Coronary artery (tissue), 2 donors: ENCODE results near the gene MALL.
"Not testable (repeated sequence)": the region's sequence is repeated elsewhere in the genome, so short reads cannot be mapped to it uniquely, and the experiment has no call there.

ENCODE experiments used
- DNase-seq: peaks from one replicate; pipeline ENCODE4 v3.0.0-alpha.2; 2017; ENCODE audit warnings: low spot score
- H3K27ac ChIP-seq, 2 donors: fragments of 200-600 bp; sonication (generic); one replicate each; pipeline ENCODE4 v1.5.1; 2016 to 2019
- H3K4me3 ChIP-seq: fragments of 200-600 bp; sonication (generic); 2 replicates; pipeline ENCODE4 v1.5.1; 2016; ENCODE audit warnings: mild to moderate bottlenecking, moderate library complexity
- TF ChIP-seq, protein P1 (sequence below): fragments of 200-600 bp; sonication (generic); IDR thresholded peaks from one replicate; pipeline ENCODE4 v1.5.1; 2019; ENCODE audit warnings: antibody characterized with exemption

MALL gene

DNA sequence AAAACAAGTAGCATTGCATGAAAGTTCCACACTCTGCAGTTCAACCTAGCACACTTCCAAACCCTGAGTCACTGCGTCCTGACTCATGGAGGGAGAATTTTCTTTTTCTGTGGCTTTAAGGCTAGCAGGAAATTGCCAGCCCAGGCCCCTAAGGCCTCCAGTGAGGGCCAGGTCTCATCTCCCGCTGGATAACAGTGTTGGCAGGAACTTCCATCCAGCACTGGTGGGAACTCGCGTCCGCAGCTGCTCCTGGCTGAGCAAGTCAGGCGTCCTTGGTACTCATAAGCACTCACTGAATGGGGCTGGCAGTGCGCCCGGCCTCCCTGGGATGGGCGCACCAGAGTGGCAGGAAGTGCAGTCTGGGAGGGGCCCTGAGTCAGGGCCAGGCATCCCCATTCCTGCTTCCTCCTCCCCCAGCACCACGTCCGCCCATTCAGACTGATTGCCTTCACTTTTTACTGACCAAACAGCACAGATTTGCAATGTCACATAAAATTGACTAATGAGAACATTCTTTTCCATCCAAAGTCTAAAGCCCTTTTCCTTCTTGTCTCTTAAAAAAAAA is 14.3 kb downstream of the MALL start:
- H3K27ac ChIP-seq, result peak overlapping the region; percentile 91
- peak overlapping the region; percentile 45 for H3K4me3 ChIP-seq
- peak; percentile 96 for DNase-seq
- TF ChIP-seq, protein P1, sequence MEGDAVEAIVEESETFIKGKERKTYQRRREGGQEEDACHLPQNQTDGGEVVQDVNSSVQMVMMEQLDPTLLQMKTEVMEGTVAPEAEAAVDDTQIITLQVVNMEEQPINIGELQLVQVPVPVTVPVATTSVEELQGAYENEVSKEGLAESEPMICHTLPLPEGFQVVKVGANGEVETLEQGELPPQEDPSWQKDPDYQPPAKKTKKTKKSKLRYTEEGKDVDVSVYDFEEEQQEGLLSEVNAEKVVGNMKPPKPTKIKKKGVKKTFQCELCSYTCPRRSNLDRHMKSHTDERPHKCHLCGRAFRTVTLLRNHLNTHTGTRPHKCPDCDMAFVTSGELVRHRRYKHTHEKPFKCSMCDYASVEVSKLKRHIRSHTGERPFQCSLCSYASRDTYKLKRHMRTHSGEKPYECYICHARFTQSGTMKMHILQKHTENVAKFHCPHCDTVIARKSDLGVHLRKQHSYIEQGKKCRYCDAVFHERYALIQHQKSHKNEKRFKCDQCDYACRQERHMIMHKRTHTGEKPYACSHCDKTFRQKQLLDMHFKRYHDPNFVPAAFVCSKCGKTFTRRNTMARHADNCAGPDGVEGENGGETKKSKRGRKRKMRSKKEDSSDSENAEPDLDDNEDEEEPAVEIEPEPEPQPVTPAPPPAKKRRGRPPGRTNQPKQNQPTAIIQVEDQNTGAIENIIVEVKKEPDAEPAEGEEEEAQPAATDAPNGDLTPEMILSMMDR, result no peak

DNA sequence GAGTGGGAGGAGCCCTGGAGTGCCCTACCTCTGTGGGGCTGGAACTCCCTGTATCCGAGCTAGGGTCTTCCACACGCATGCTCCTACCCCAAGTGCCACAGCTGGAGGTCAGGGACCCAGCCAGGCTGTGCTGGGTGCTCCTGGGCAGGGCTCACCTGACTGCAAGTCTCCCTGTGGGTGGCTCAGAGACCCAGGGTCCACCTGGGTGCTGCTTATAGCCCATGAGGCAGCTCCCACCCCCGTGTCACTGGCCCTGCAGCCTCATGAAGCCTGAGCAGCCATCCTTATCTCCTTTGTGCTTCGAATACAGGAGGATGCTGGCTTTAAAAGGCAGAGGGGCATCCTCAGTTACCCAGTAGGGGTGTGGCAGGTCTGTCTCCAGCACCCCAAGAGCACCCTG is 14.7 kb downstream of the MALL start:
- H3K27ac ChIP-seq, result peak overlapping the region; percentile 91
- DNase-seq, result not testable (repeated sequence)
- H3K4me3 ChIP-seq, result peak overlapping the region; percentile 45

DNA sequence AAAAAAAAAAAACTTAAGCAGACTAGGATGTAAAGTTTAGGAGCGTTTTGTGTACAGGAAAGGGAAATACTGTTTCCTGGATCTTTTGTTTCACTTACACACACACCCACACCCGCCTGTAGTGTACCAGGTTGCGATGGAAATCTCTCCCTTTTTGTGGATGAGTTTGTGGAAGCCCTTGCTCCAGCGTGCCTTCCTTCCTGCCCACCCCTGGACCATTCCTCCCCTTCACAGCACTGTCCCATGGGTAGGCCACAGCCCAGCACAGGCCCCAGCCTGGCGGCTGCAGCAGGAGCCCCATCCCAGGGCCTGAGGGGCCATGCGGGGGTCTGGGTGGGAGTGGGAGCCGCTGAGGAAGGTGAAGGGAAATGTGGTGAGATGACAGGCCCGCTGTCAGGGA is 15.1 kb downstream of the MALL start:
- H3K4me3 ChIP-seq, result no peak overlapping the region
- H3K27ac ChIP-seq, result peak overlapping the region; percentile 91
- peak; percentile 60 for DNase-seq
- TF ChIP-seq, protein P1, result no peak

DNA sequence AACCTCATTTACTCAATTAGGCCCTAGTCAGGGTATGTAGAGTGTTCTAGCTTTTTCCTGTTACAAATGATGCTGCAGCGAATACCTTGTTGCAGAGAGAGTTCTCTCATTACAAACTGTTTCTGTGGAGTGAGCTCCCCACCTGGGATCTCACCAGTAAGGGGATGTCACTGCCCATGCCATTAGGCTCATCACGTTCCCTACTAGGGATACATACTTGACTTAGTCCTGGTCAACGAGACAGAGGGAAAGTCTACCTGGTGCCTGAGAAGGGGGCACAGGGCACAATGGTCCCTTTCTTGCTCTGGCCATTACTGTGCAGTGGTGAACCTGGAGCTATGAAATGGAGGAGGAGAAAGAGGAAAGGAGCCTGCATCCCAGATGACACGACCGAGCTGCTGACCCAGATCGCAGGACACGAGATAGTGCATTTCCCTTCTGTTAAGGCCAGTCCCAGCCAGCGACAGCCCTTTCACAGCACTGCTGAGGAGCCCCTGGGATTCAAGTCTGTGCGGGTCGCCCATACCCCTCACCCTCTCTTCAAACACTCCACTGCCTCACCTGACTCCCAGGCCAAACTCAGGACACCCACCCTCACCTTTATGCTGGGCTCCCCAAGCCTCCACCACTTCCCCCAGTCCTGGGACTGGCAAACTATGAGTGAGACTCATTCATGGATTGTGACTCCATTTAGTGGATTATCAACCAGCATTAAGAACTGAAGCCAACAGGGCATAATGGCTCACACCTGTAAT is 16.0 kb downstream of the MALL start:
- TF ChIP-seq, protein P1, result no peak
- Histone ChIP-seq H3K4me3 (no peak overlapping the region), H3K27ac (peak overlapping the region; percentile 5 to 91)
- peak; percentile 52 for DNase-seq

DNA sequence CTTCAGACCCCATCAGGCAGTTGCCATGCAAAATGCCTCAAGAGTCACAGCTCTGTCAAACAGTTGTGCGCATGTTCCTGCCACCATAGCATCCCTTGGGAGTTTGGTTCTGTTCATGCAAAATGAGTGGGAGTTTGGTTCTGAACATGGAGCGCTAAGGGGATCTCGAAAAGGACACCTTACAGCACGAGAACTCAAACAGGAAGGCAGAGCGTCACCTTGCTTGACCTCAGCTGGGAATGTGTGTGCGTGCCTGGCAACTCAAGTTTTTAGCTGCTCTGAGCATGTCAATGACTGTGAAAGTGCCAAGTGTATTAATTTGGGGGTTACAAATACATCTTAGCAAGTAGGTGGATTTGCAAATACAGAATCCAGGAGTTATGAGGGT is 16.6 kb downstream of the MALL start:
- no peak overlapping the region for H3K4me3 ChIP-seq
- peak; percentile 52 for DNase-seq
- TF ChIP-seq, protein P1, result no peak
- peak overlapping the region in 1 of 2 donors; percentile 91 for H3K27ac ChIP-seq

DNA sequence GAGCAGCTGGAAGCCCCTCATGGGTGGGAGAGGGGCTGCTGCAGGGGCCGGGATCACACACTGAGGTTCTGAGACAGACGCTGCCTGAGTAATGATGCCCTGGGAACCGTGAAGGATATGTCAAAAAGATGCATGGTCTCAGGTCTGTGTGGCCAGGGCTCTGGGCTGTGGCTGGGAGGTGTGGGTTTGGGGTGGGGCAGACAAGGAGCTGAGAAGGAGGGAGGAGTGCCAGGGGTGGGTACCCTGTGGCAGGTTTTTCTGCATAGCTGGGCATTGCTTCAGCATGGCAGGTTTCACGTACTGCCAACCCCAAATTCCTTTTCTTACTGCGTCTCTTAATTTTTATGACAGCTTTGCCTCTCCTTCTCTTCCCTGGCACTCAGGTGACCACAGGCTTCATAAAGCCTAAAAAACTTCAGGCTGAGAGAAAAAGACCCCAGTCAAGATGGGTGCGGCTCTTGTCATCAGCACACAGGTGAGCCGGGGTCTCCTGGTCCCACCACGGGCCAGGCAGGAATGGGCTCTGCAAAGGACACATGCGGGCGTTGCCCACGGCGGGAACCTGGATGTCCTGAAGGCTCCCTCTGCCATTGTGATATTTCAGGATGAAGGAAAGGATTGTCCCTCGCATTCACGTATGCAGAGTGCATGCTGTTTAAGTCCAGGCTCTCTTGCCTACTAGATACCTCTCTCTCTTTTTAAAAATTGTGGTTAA is 18.0 kb downstream of the MALL start:
- peak; percentile 52 for DNase-seq
- no peak overlapping the region for H3K4me3 ChIP-seq
- H3K27ac ChIP-seq, result no peak overlapping the region
- TF ChIP-seq, protein P1, result no peak

DNA sequence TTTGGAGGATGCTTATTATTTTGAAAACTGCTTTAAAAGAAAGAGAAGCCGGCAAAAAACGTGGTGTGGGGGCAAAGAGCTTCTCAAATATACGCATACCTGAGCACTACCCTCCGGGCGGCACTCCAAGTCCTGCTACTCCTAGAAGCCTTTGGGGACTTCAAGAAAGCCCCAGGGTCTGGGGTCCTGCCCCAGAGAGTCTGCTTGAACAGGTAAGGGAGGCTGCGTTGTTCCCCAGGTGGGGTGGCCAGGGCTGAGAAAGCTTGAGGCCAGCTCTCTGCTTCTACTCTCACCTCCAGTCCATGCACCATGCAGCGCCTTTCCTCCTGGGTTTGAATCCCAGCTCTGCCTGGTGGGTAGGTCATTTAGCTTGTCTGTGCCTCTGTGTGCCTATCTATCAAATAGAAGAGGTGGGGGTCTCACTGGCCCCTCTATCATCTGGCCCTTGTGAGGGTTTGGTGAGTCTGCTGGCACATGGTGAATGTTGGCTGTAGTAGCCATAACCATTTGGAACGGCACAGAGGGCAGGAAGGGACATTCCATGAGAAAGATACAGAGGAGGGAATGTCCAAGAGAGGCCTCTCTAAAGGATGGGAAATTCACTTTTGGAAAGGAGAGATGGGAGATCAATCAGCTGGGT is 19.5 kb downstream of the MALL start:
- TF ChIP-seq, protein P1, result no peak
- DNase-seq, result peak; percentile 68
- H3K27ac ChIP-seq, result no peak overlapping the region
- no peak overlapping the region for H3K4me3 ChIP-seq

DNA sequence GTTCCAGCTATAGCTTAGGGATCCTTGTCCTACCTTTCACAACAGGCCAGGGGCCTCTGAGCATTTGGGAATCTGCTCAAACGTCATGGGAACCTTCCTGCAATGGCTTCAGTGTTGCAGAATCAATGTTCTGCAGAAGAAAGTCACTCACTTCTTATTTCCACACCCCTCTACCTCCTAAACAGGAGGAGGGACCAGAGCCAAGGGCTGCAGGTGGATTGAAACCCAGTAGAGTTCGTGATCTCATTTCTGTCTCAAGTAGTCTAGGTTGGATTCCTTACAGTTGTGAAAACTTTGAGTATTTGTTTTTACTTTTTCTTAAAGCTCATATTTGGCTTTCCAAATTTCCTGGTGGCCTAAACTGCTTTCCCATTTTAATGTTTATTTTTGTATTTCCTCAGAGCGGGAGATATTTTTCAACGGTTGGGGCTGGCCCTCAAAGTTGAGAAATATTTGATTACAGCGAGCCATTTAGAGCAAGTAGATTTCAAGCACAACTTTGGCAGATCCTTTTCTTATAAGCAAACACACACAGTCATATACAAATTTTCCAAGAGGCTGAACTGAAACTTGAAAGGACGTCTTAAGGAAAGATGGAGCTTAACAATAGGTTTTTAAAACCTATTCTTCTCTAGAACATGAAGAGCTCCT is 20.6 kb downstream of the MALL start:
- peak overlapping the region in 1 of 2 donors; percentile 6 for H3K27ac ChIP-seq
- not testable (repeated sequence) for H3K4me3 ChIP-seq, DNase-seq

DNA sequence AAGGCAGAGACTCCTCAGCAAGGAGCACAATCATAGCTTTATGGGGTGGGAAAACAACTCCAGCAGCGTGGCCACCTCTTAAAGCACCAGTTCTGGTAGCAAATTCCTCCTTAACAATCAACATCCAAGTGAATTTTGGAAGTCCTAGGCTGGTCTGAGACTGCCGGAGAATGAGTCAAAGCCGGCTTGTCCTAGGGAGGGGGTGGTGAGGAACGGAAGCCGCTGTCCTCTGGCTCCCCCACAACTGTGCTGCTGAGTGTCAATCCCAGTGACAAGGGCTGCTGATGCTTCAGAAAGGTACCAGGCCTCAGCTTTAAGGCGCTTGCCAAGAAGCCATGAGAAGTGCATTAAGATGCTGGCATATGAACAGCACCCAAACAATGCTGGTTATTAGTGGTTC is 21.7 kb downstream of the MALL start:
- not testable (repeated sequence) for H3K4me3 ChIP-seq, H3K27ac ChIP-seq, DNase-seq

DNA sequence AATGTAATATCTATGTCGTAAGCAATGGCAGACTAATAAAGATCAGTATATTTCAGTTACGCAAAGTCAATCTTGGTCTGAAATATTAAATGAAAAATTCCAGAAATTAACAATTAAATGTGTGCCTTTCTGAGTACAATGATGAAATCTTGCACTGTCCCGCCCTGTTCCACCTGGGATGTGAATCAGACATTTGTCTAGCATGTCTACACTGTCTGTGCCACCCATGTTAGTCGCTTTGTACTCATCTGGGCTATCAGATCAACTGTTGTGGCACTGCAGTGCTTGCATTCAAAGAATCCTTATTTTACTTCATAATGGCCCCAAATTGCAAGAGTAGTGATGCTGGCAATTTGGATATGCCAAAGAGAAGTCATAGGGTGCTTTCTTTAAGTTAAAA is 25.5 kb downstream of the MALL start:
- DNase-seq, H3K4me3 ChIP-seq, H3K27ac ChIP-seq: not testable (repeated sequence)
